ENCODE data around the gene SNX27.

Gene SNX27

DNA sequence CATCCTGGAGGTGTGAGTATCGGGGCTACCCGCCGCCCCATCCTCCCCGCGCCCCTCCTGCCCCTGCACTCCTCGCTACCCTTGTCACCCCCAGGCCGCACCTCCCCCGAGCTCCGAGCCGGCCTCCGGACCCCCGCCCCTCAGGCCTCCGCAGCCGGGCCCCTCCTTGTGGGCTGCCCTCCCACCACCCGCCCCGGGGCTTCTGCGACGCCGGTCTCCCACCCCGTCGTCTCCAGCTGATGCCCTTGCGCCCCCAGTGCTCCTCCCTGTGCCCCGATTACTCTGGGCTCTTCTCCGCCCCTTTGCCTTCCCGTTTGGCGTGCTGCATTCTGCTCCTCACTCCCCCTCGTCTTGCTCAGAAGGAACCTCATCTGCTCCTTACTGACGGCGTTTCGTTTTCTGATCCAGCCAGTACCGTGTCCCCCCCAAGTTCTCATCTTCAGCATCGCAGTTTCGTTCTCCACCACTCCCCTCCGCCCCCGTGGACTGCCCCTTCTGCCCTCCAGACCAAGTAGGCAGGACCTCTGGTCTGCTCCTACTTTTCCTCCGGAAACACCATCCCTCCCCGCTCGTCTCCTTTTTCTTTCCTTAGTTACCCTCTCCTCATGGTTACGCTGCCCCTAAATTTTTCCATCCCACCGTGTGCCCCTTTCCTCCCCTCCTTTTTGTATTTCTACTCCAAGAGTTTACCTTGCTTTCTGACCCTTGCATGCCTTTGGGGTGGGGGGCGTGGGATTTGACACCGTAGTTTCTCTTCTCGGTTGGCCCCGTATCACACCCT is 841 bp downstream of the SNX27 start (continued):
- TF ChIP-seq SP3 (tag by site-specific recombination; IDR thresholded peaks at IDR 0.05) (peak; percentile 95), ZNF629 (tag by site-specific recombination; IDR thresholded peaks at IDR 0.05) (peak; percentile 7; the same call in 1 of the 2 replicates), ZNF366 (tag by site-specific recombination; conservative IDR thresholded peaks at IDR 0.05) (peak; percentile 66), ZNF830 (tag by site-specific recombination; IDR thresholded peaks at IDR 0.05; ENCODE audit: low read depth) (no peak), ZNF585B (tag by site-specific recombination; IDR thresholded peaks at IDR 0.05) (no peak), ZNF221 (tag by site-specific recombination; IDR thresholded peaks at IDR 0.05; ENCODE audit: borderline replicate concordance) (no peak), KLF9 (tag by site-specific recombination; IDR thresholded peaks at IDR 0.05; ENCODE audit: low read depth) (0 out of 2 replicates have a peak, but pooled peaks have one; percentile 28), ZBTB17 (tag by site-specific recombination; IDR thresholded peaks at IDR 0.05) (peak; percentile 99), ZFHX2 (tag by site-specific recombination; conservative IDR thresholded peaks at IDR 0.05) (peak; percentile 64), HOXD13 (CRISPR knock-in tag; IDR thresholded peaks at IDR 0.05; ENCODE audit: borderline replicate concordance) (no peak), ZNF600 (tag by site-specific recombination; IDR thresholded peaks at IDR 0.05) (peak; percentile 97), GLI4 (tag by site-specific recombination; IDR thresholded peaks at IDR 0.05) (0 out of 2 replicates have a peak, but pooled peaks have one; percentile 12), ZNF341 (tag by site-specific recombination; IDR thresholded peaks at IDR 0.05; ENCODE audit: low read depth) (peak; percentile 98), ZBTB1 (tag by site-specific recombination; IDR thresholded peaks at IDR 0.05) (0 out of 2 replicates have a peak, but pooled peaks have one; percentile 1), ZNF658 (tag by site-specific recombination; IDR thresholded peaks at IDR 0.05) (no peak), ZNF274 (IDR thresholded peaks at IDR 0.05; ENCODE audit: low read length) (no peak), ZNF274 (tag by site-specific recombination; IDR thresholded peaks at IDR 0.05; ENCODE audit: borderline replicate concordance) (no peak), KLF1 (tag by site-specific recombination; IDR thresholded peaks at IDR 0.05) (0 out of 2 replicates have a peak, but pooled peaks have one; percentile 14), ZNF223 (tag by site-specific recombination; IDR thresholded peaks at IDR 0.05) (no peak), ZXDB (tag by site-specific recombination; IDR thresholded peaks at IDR 0.05) (0 out of 2 replicates have a peak, but pooled peaks have one; percentile 14)
- TF ChIP-seq, protein P1, sequence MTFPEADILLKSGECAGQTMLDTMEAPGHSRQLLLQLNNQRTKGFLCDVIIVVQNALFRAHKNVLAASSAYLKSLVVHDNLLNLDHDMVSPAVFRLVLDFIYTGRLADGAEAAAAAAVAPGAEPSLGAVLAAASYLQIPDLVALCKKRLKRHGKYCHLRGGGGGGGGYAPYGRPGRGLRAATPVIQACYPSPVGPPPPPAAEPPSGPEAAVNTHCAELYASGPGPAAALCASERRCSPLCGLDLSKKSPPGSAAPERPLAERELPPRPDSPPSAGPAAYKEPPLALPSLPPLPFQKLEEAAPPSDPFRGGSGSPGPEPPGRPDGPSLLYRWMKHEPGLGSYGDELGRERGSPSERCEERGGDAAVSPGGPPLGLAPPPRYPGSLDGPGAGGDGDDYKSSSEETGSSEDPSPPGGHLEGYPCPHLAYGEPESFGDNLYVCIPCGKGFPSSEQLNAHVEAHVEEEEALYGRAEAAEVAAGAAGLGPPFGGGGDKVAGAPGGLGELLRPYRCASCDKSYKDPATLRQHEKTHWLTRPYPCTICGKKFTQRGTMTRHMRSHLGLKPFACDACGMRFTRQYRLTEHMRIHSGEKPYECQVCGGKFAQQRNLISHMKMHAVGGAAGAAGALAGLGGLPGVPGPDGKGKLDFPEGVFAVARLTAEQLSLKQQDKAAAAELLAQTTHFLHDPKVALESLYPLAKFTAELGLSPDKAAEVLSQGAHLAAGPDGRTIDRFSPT (tag by site-specific recombination; IDR thresholded peaks at IDR 0.05) = peak; percentile 64; the same call in 1 of the 2 replicates
- TF ChIP-seq, protein P2, sequence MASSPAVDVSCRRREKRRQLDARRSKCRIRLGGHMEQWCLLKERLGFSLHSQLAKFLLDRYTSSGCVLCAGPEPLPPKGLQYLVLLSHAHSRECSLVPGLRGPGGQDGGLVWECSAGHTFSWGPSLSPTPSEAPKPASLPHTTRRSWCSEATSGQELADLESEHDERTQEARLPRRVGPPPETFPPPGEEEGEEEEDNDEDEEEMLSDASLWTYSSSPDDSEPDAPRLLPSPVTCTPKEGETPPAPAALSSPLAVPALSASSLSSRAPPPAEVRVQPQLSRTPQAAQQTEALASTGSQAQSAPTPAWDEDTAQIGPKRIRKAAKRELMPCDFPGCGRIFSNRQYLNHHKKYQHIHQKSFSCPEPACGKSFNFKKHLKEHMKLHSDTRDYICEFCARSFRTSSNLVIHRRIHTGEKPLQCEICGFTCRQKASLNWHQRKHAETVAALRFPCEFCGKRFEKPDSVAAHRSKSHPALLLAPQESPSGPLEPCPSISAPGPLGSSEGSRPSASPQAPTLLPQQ (tag by site-specific recombination; IDR thresholded peaks at IDR 0.05) = no peak; the same call in 1 of the 2 replicates
- TF ChIP-seq, protein P3, sequence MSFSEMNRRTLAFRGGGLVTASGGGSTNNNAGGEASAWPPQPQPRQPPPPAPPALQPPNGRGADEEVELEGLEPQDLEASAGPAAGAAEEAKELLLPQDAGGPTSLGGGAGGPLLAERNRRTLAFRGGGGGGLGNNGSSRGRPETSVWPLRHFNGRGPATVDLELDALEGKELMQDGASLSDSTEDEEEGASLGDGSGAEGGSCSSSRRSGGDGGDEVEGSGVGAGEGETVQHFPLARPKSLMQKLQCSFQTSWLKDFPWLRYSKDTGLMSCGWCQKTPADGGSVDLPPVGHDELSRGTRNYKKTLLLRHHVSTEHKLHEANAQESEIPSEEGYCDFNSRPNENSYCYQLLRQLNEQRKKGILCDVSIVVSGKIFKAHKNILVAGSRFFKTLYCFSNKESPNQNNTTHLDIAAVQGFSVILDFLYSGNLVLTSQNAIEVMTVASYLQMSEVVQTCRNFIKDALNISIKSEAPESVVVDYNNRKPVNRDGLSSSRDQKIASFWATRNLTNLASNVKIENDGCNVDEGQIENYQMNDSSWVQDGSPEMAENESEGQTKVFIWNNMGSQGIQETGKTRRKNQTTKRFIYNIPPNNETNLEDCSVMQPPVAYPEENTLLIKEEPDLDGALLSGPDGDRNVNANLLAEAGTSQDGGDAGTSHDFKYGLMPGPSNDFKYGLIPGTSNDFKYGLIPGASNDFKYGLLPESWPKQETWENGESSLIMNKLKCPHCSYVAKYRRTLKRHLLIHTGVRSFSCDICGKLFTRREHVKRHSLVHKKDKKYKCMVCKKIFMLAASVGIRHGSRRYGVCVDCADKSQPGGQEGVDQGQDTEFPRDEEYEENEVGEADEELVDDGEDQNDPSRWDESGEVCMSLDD (tag by site-specific recombination; IDR thresholded peaks at IDR 0.05) = peak; percentile 38; the same call in 1 of the 2 replicates
- TF ChIP-seq, protein P4, sequence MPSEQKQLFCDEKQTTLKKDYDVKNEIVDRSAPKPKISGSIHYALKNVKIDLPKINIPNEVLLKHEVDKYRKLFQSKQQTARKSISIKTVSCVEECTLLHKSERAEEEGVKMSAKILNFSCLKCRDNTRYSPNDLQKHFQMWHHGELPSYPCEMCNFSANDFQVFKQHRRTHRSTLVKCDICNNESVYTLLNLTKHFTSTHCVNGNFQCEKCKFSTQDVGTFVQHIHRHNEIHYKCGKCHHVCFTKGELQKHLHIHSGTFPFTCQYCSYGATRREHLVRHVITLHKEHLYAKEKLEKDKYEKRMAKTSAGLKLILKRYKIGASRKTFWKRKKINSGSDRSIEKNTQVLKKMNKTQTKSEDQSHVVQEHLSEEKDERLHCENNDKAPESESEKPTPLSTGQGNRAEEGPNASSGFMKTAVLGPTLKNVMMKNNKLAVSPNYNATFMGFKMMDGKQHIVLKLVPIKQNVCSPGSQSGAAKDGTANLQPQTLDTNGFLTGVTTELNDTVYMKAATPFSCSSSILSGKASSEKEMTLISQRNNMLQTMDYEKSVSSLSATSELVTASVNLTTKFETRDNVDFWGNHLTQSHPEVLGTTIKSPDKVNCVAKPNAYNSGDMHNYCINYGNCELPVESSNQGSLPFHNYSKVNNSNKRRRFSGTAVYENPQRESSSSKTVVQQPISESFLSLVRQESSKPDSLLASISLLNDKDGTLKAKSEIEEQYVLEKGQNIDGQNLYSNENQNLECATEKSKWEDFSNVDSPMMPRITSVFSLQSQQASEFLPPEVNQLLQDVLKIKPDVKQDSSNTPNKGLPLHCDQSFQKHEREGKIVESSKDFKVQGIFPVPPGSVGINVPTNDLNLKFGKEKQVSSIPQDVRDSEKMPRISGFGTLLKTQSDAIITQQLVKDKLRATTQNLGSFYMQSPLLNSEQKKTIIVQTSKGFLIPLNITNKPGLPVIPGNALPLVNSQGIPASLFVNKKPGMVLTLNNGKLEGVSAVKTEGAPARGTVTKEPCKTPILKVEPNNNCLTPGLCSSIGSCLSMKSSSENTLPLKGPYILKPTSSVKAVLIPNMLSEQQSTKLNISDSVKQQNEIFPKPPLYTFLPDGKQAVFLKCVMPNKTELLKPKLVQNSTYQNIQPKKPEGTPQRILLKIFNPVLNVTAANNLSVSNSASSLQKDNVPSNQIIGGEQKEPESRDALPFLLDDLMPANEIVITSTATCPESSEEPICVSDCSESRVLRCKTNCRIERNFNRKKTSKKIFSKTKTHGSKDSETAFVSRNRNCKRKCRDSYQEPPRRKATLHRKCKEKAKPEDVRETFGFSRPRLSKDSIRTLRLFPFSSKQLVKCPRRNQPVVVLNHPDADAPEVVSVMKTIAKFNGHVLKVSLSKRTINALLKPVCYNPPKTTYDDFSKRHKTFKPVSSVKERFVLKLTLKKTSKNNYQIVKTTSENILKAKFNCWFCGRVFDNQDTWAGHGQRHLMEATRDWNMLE (tag by site-specific recombination; conservative IDR thresholded peaks at IDR 0.05; ENCODE audit: low read depth) = no peak
